CD4-positive, alpha-beta T cell (primary cell): Measurements from ENCODE around the gene PAIP1. TPM values are rescaled to one million over a fixed set of nuclear protein-coding genes. Genes with fewer than 3 reads are reported as not detected.
"Not testable (repeated sequence)": the region's sequence is repeated elsewhere in the genome, so short reads cannot be mapped to it uniquely, and the experiment has no call there.

Experiments used
- ATAC-seq: fragments of 200-7000 bp; cut with Tn5 transposase; one replicate; pipeline ENCODE4 v1.10.0; 2022; ENCODE audit warnings: mild to moderate bottlenecking; ENCODE audit not compliant: poor library complexity
- CTCF ChIA-PET: fragments of 350-600 bp; sonication (Branson Sonifier 250); formaldehyde crosslinking; loops from one replicate; lab custom pipeline; 2021; ENCODE audit warnings: antibody characterized with exemption, inconsistent platforms; lab: Charles Lee
- POLR2A ChIA-PET: fragments of 350-600 bp; sonication (Branson Sonifier 250); formaldehyde crosslinking; loops from one replicate; lab custom pipeline; 2021; ENCODE audit warnings: antibody characterized with exemption, inconsistent platforms; lab: Charles Lee
- DNase-seq, 14 experiments: peaks; one replicate each; pipeline ENCODE4 v3.0.0-alpha.2; 2013 to 2020; ENCODE audit warnings: mixed read lengths in 2 of 14
- H3K27ac ChIP-seq, 2 donors: one replicate each; pipeline versions ENCODE4 v1.5.1 to v1.7.0; 2013; ENCODE audit warnings: low read length in 2 of 2, low read depth in 1 of 2, mild to moderate bottlenecking in 1 of 2
- H3K27me3 ChIP-seq, 2 experiments: 1 replicate in 1 of 2; 2 replicates in 1 of 2; pipeline versions ENCODE4 v1.6.1 to v1.7.0; 2013; ENCODE audit warnings: low read length in 2 of 2, control low read depth in 1 of 2, mild to moderate bottlenecking in 1 of 2, moderate library complexity in 1 of 2; ENCODE audit not compliant: insufficient read depth in 2 of 2, control insufficient read depth in 1 of 2
- H3K36me3 ChIP-seq: one replicate; pipeline ENCODE4 v1.6.1; 2013; ENCODE audit warnings: low read length, control low read depth; ENCODE audit not compliant: insufficient read depth
- H3K4me1 ChIP-seq: one replicate; pipeline ENCODE4 v1.6.1; 2013; ENCODE audit warnings: low read length, control low read depth; ENCODE audit not compliant: insufficient read depth
- H3K4me3 ChIP-seq: one replicate; pipeline ENCODE4 v1.5.1; 2013; ENCODE audit warnings: mild to moderate bottlenecking, low read length, moderate library complexity
- H3K9me3 ChIP-seq, 2 experiments: 1 replicate in 1 of 2; 2 replicates in 1 of 2; pipeline versions ENCODE4 v1.6.1 to v1.7.0; 2013; ENCODE audit warnings: low read length in 2 of 2, mild to moderate bottlenecking in 2 of 2, control low read depth in 1 of 2, moderate library complexity in 1 of 2; ENCODE audit not compliant: control insufficient read depth in 1 of 2, insufficient read depth in 1 of 2
- H3K27ac Mint-ChIP-seq: one replicate; pipeline ENCODE4 v1.8.0; 2020; ENCODE audit warnings: mixed read lengths
- H3K27me3 Mint-ChIP-seq: one replicate; pipeline ENCODE4 v1.8.0; 2021; ENCODE audit warnings: mixed read lengths
- H3K36me3 Mint-ChIP-seq: one replicate; pipeline ENCODE4 v1.8.0; 2021; ENCODE audit warnings: low read depth, mixed read lengths
- H3K4me1 Mint-ChIP-seq: one replicate; pipeline ENCODE4 v1.8.0; 2021; ENCODE audit warnings: low read depth, mixed read lengths
- H3K4me3 Mint-ChIP-seq: one replicate; pipeline ENCODE4 v1.8.0; 2020; ENCODE audit warnings: mild to moderate bottlenecking, mixed read lengths
- H3K9me3 Mint-ChIP-seq: one replicate; pipeline ENCODE4 v1.8.0; 2020; ENCODE audit warnings: mixed read lengths
- CTCF ChIP-seq: fragments of 200-600 bp; IDR thresholded peaks from one replicate; pipeline ENCODE4 v1.8.0; 2022; ENCODE audit warnings: antibody characterized with exemption, mild to moderate bottlenecking
- intact Hi-C, 2 experiments: fragments of 100-400 bp; cut with DNase I in 1 of 2; cut with micrococcal nuclease in 1 of 2; formaldehyde crosslinking; loops; one replicate each; pipeline versions ENCODE4 v1.15.1 to v1.9.0; 2023 to 2025; cut with DNase I, micrococcal nuclease
- total RNA-seq, 174 experiments: library from RNA in 2 of 174; stranded (reverse) in 2 of 174; gene quantifications; one replicate each; pipeline ENCODE4 v1.2.3 and lab custom pipeline; 2021 to 2026

PAIP1 gene
- total RNA-seq, 2 experiments from 2014 or later, result 33.9 to 35.1 TPM

GRCh38 chr5:43582082-43583005 is 25.5 kb upstream of the PAIP1 start:
- Histone ChIP-seq H3K4me1 (no peaks in the 10 kb centered on the region), H3K4me3 (no peak overlapping the region), H3K27ac (no peak overlapping the region), H3K36me3 (no peaks in the 10 kb centered on the region), H3K9me3 (no peaks in the 10 kb centered on the region), H3K27me3 (no peaks in the 10 kb centered on the region)
- Mint-ChIP-seq H3K27me3 (no peaks in the 10 kb centered on the region), H3K4me1 (no peaks in the 10 kb centered on the region), H3K9me3 (no peaks in the 10 kb centered on the region), H3K4me3 (no peak overlapping the region), H3K36me3 (peaks cover 29% of the 10 kb centered on the region), H3K27ac (no peak overlapping the region)
- DNase-seq, result no peak
- ATAC-seq, result no peak
- ChIA-PET POLR2A (no interaction called here), CTCF (interaction anchor here (0.9 kb wide), 1 partner anchor 99 kb away, joined by 3 read pairs; the partner anchor contains the start of gene TMEM267)
- no peak for TF ChIP-seq CTCF
- intact Hi-C loops, result no loop called here

GRCh38 chr5:43581398-43581797 is 24.5 kb upstream of the PAIP1 start:
- H3K9me3 Mint-ChIP-seq, result no peaks in the 10 kb centered on the region
- ATAC-seq (no peak), DNase-seq (no peak)
- no peak for TF ChIP-seq CTCF
- H3K27ac Mint-ChIP-seq, result no peak overlapping the region
- H3K4me1 ChIP-seq, result no peaks in the 10 kb centered on the region
- H3K36me3 ChIP-seq, result no peaks in the 10 kb centered on the region
- no peak overlapping the region for H3K4me3 ChIP-seq
- no peaks in the 10 kb centered on the region for H3K27me3 Mint-ChIP-seq
- CTCF ChIA-PET, result no interaction called here
- no peaks in the 10 kb centered on the region for H3K9me3 ChIP-seq
- H3K4me3 Mint-ChIP-seq, result no peak overlapping the region
- POLR2A ChIA-PET, result no interaction called here
- peaks cover 38% of the 10 kb centered on the region for H3K36me3 Mint-ChIP-seq
- no peak overlapping the region for H3K27ac ChIP-seq
- no peaks in the 10 kb centered on the region for H3K27me3 ChIP-seq
- no peaks in the 10 kb centered on the region for H3K4me1 Mint-ChIP-seq
- intact Hi-C loops, result no loop called here

- H3K27me3 Mint-ChIP-seq, H3K27ac Mint-ChIP-seq, CTCF ChIA-PET, POLR2A ChIA-PET, H3K36me3 ChIP-seq, DNase-seq, intact Hi-C loops, H3K27me3 ChIP-seq, H3K4me3 ChIP-seq, H3K27ac ChIP-seq, H3K4me1 ChIP-seq, H3K4me1 Mint-ChIP-seq, H3K9me3 ChIP-seq, H3K4me3 Mint-ChIP-seq, H3K9me3 Mint-ChIP-seq, ATAC-seq: not testable (repeated sequence)
- peaks cover 44% of the 10 kb centered on the region for H3K36me3 Mint-ChIP-seq
Observed at GRCh38 chr5:43580402-43581210, 23.7 kb upstream of the PAIP1 start.
